Fibroblast of skin of right quadriceps (primary cell): ENCODE data around the gene SYCP2.
"Not testable (repeated sequence)": the region's sequence is repeated elsewhere in the genome, so short reads cannot be mapped to it uniquely, and the experiment has no call there.

Source experiments
- DNase-seq: peaks from one replicate; pipeline ENCODE4 v3.0.0-alpha.2; 2013

Gene SYCP2

GRCh38 chr20:59902470-59902869, 31.0 kb downstream of the SYCP2 start:
- DNase-seq = no peak

- DNase-seq = no peak
These were observed 37.5 kb downstream of the SYCP2 start for GRCh38 chr20:59895908-59896307.

GRCh38 chr20:59891581-59891980, 41.9 kb downstream of the SYCP2 start:
- no peak for DNase-seq

GRCh38 chr20:59890035-59890434, 43.4 kb downstream of the SYCP2 start:
- not testable (repeated sequence) for DNase-seq

GRCh38 chr20:59888050-59888449, 45.4 kb downstream of the SYCP2 start:
- no peak for DNase-seq

GRCh38 chr20:59884494-59884893, 48.9 kb downstream of the SYCP2 start:
- no peak for DNase-seq

GRCh38 chr20:59880198-59880597, 53.2 kb downstream of the SYCP2 start:
- DNase-seq = no peak

- no peak for DNase-seq
These were observed 60.0 kb downstream of the SYCP2 start for GRCh38 chr20:59873409-59873808.

GRCh38 chr20:59871096-59871495, 62.3 kb downstream of the SYCP2 start:
- no peak for DNase-seq

- peak; percentile 3 for DNase-seq
These were observed 67.1 kb downstream of the SYCP2 start for GRCh38 chr20:59866338-59866737.

GRCh38 chr20:59864726-59865125, 68.7 kb downstream of the SYCP2 start:
- no peak for DNase-seq

GRCh38 chr20:59863058-59863457, 70.4 kb downstream of the SYCP2 start:
- DNase-seq = no peak

GRCh38 chr20:59861401-59861800, 72.0 kb downstream of the SYCP2 start:
- no peak for DNase-seq

GRCh38 chr20:59858425-59858824, 75.0 kb downstream of the SYCP2 start:
- no peak for DNase-seq

GRCh38 chr20:59857966-59858365, 75.5 kb downstream of the SYCP2 start:
- no peak for DNase-seq

GRCh38 chr20:59856941-59857340, 76.5 kb downstream of the SYCP2 start:
- not testable (repeated sequence) for DNase-seq

GRCh38 chr20:59856526-59856925, 76.9 kb downstream of the SYCP2 start:
- DNase-seq = not testable (repeated sequence)

- DNase-seq = peak; percentile 29
These were observed 83.3 kb downstream of the SYCP2 start for GRCh38 chr20:59850018-59850641.

- no peak for DNase-seq
These were observed 85.3 kb downstream of the SYCP2 start for GRCh38 chr20:59848182-59848581.

- DNase-seq = no peak
These were observed 88.0 kb downstream of the SYCP2 start for GRCh38 chr20:59845472-59845871.

GRCh38 chr20:59839400-59839799, 94.0 kb downstream of the SYCP2 start:
- DNase-seq = no peak

- DNase-seq = no peak
These were observed 95.6 kb downstream of the SYCP2 start for GRCh38 chr20:59837623-59838394.

- no peak for DNase-seq
These were observed 96.7 kb downstream of the SYCP2 start for GRCh38 chr20:59836767-59837166.
